GM12878 (cell line): ENCODE data around the gene KAZN. TPM values are rescaled to one million over a fixed set of nuclear protein-coding genes. Genes with fewer than 3 reads are reported as not detected.

Source experiments
- ATAC-seq: fragments of 200-7000 bp; cut with Tn5 transposase; 3 replicates; pipeline ENCODE4 v1.9.1; 2020; ENCODE audit warnings: mild to moderate bottlenecking, moderate library complexity
- BruUV-seq: library from RNA; stranded (reverse); fragments of 400-500 nt; replicated peaks from 2 replicates; lab custom pipeline; 2021; lab: Mats Ljungman, UMichigan
- CTCF ChIA-PET: fragments of 300-600 bp; sonication (Branson Sonifier 250); formaldehyde crosslinking; extraction: SDS; loops from one replicate; lab custom pipeline; 2021; ENCODE audit warnings: inconsistent platforms; lab: Yijun Ruan, JAX
- POLR2A ChIA-PET: fragments of 350-600 bp; formaldehyde crosslinking; extraction: SDS; loops from one replicate; lab custom pipeline; 2021; ENCODE audit warnings: inconsistent platforms; lab: Charles Lee
- RAD21 ChIA-PET: fragments of 300-600 bp; sonication (Branson Sonifier 250); formaldehyde crosslinking; loops from one replicate; lab custom pipeline; 2023; ENCODE audit warnings: antibody characterized with exemption; ENCODE audit not compliant: unreplicated experiment; lab: Charles Lee
- SMC1A ChIA-PET: fragments of 300-600 bp; sonication (Branson Sonifier 250); formaldehyde crosslinking; loops from one replicate; lab custom pipeline; 2023; ENCODE audit not compliant: unreplicated experiment, uncharacterized antibody; lab: Charles Lee
- DNase-seq: peaks from one replicate; pipeline ENCODE4 v3.0.0-alpha.2; 2011; ENCODE audit warnings: low read depth, low spot score
- FAIRE-seq: peaks from 3 replicates; lab custom pipeline; 2011; peaks lifted over from hg19 to GRCh38; lab: Jason Lieb, UNC
- H2AFZ ChIP-seq: 2 replicates; pipeline ENCODE4 v1.6.0; 2011; ENCODE audit warnings: low read depth, low read length, control low read depth; ENCODE audit not compliant: control insufficient read depth
- H3K27ac ChIP-seq: 2 replicates; pipeline ENCODE4 v1.5.1; 2011; ENCODE audit warnings: control low read depth; ENCODE audit not compliant: control insufficient read depth, insufficient read depth
- H3K27me3 ChIP-seq, 2 experiments: replicated peaks in 1 of 2; 2 replicates each; pipeline versions ENCODE4 v1.6.0 to v1.6.1; 2011; ENCODE audit warnings: low read length in 1 of 2; ENCODE audit not compliant: control insufficient read depth in 2 of 2, insufficient read depth in 2 of 2
- H3K36me3 ChIP-seq, 2 experiments: 2 replicates each; pipeline ENCODE4 v1.5.1; 2011; ENCODE audit warnings: low read length in 1 of 2; ENCODE audit not compliant: control insufficient read depth in 2 of 2, insufficient read depth in 2 of 2
- H3K4me1 ChIP-seq: 2 replicates; pipeline ENCODE4 v1.6.1; 2011; ENCODE audit warnings: mild to moderate bottlenecking, low read length, moderate library complexity, mixed read lengths; ENCODE audit not compliant: control insufficient read depth, insufficient read depth
- H3K4me2 ChIP-seq: 2 replicates; pipeline ENCODE4 v1.6.0; 2011; ENCODE audit warnings: control low read depth; ENCODE audit not compliant: control insufficient read depth, insufficient read depth
- H3K4me3 ChIP-seq: fragments of 200-600 bp; sonication (generic); 2 replicates; pipeline ENCODE4 v1.5.1; 2016
- H3K79me2 ChIP-seq: 2 replicates; pipeline ENCODE4 v1.6.0; 2011; ENCODE audit warnings: low read length; ENCODE audit not compliant: control insufficient read depth, insufficient read depth
- H3K9ac ChIP-seq: 2 replicates; pipeline ENCODE4 v1.8.0; 2011; ENCODE audit warnings: low read length, control low read depth, mixed read lengths; ENCODE audit not compliant: control insufficient read depth, insufficient read depth
- H3K9me3 ChIP-seq: replicated peaks from 3 replicates; pipeline ENCODE4 v1.5.1; 2011; ENCODE audit warnings: mild to moderate bottlenecking, low read length; ENCODE audit not compliant: control insufficient read depth, insufficient read depth
- H4K20me1 ChIP-seq: 2 replicates; pipeline ENCODE4 v1.6.0; 2011; ENCODE audit not compliant: control insufficient read depth, insufficient read depth
- BCLAF1 ChIP-seq: fragments of 450-650 bp; IDR thresholded peaks from 2 replicates; pipeline ENCODE4 v1.6.1; 2017; ENCODE audit warnings: antibody characterized with exemption, mild to moderate bottlenecking, moderate library complexity
- BHLHE40 ChIP-seq, 2 experiments: fragments of 450-650 bp in 1 of 2; IDR thresholded peaks; 2 replicates each; pipeline ENCODE4 v1.6.1; 2011 to 2017; ENCODE audit warnings: low read depth in 2 of 2, borderline replicate concordance in 1 of 2, improper control_type of control experiment in 1 of 2, low read length in 1 of 2, mild to moderate bottlenecking in 1 of 2
- CUX1 ChIP-seq: IDR thresholded peaks from 2 replicates; pipeline ENCODE4 v1.6.1; 2012; ENCODE audit warnings: improper control_type of control experiment, low read depth, low read length; ENCODE audit not compliant: insufficient replicate concordance
- DPF2 ChIP-seq: fragments of 450-650 bp; IDR thresholded peaks from 2 replicates; pipeline ENCODE4 v1.6.1; 2017; ENCODE audit warnings: mild to moderate bottlenecking
- E4F1 ChIP-seq: fragments of 450-650 bp; IDR thresholded peaks from 2 replicates; pipeline ENCODE4 v1.6.1; 2018; ENCODE audit warnings: borderline replicate concordance, mild to moderate bottlenecking; ENCODE audit not compliant: partially characterized antibody
- EGR1 ChIP-seq, 2 experiments: IDR thresholded peaks; 1 replicate in 1 of 2; 2 replicates in 1 of 2; pipeline ENCODE4 v1.6.1; 2011 to 2012; ENCODE audit warnings: low read depth in 2 of 2, low read length in 2 of 2, borderline replicate concordance in 1 of 2, mild to moderate bottlenecking in 1 of 2, moderate library complexity in 1 of 2
- FOXK2 ChIP-seq: fragments of 450-650 bp; IDR thresholded peaks from 2 replicates; pipeline ENCODE4 v1.6.1; 2017; ENCODE audit warnings: mild to moderate bottlenecking, moderate library complexity
- HDAC6 ChIP-seq: fragments of 200-600 bp; sonication (generic); IDR thresholded peaks from one replicate; pipeline ENCODE4 v1.8.0; 2017; ENCODE audit warnings: antibody characterized with exemption; ENCODE audit not compliant: unreplicated experiment
- MTA3 ChIP-seq: IDR thresholded peaks from 2 replicates; pipeline ENCODE4 v1.6.1; 2012; ENCODE audit warnings: low read length, inconsistent platforms, borderline replicate concordance
- NBN ChIP-seq: fragments of 450-650 bp; IDR thresholded peaks from 2 replicates; pipeline ENCODE4 v1.6.1; 2016
- NFIC ChIP-seq: IDR thresholded peaks from 2 replicates; pipeline ENCODE4 v1.6.1; 2012; ENCODE audit warnings: low read depth, mild to moderate bottlenecking, inconsistent platforms, low read length, moderate library complexity
- NFYB ChIP-seq: IDR thresholded peaks from 2 replicates; pipeline ENCODE4 v1.6.1; 2011; ENCODE audit warnings: low read depth, mild to moderate bottlenecking, low read length, improper control_type of control experiment, moderate library complexity; ENCODE audit not compliant: insufficient read depth
- SP1 ChIP-seq: IDR thresholded peaks from one replicate; pipeline ENCODE4 v1.6.1; 2011; ENCODE audit warnings: low read depth, low read length
- ZSCAN29 ChIP-seq: fragments of 450-650 bp; IDR thresholded peaks from 2 replicates; pipeline ENCODE4 v1.6.1; 2017; ENCODE audit warnings: mild to moderate bottlenecking, moderate library complexity
- whole genome bisulfite sequencing: methylation state at CpG from one replicate; pipeline ENCODE4 v1.1.6; 2016; ENCODE audit warnings: low lambda C conversion rate; ENCODE audit not compliant: insufficient replicate concordance, insufficient coverage; ENCODE audit errors: missing lambda C conversion rate; 5-methylcytosine and 5-hydroxymethylcytosine counted together
- in situ Hi-C: fragments of 300-500 bp; cut with MboI; formaldehyde crosslinking; loops from 9 replicates; pipeline ENCODE4 v1.14.3; 2018; ENCODE audit warnings: mixed read lengths
- intact Hi-C: fragments of 100-400 bp; cut with micrococcal nuclease; formaldehyde crosslinking; loops from one replicate; pipeline ENCODE4 v1.14.2; 2022; ENCODE audit not compliant: unreplicated experiment
- polyA plus RNA-seq, 11 experiments: library from polyadenylated mRNA; depleted of rRNA in 4 of 11; unstranded in 6 of 11; stranded (reverse) in 5 of 11; fragments of >200 nt; fragmentation: Nextera tagmentation in 4 of 11; fragmentation: Illumina TruSeq in 1 of 11; extraction: Ambion mirVana in 4 of 11; extraction: Trizol in 1 of 11; gene quantifications; 1 replicate in 1 of 11; 2 replicates in 10 of 11; pipeline versions ENCODE4 v1.2.1 to v1.2.3, GENCODE V29; 2011 to 2016; ENCODE audit warnings: inconsistent platforms in 2 of 11, missing spikeins in 2 of 11, low read depth in 1 of 11
- total RNA-seq, 4 experiments: library from RNA; depleted of rRNA in 3 of 4; stranded (reverse); fragments of >200 nt in 3 of 4; fragmentation: Illumina TruSeq in 1 of 4; extraction: Trizol in 1 of 4; gene quantifications; 2 replicates each; pipeline versions ENCODE4 v1.2.1 to v1.2.3, GENCODE V29; 2013 to 2021

Gene KAZN
- total and polyA plus RNA-seq, 10 of the 15 experiments (the other 5 are each of a cell fraction or from before 2014, with no cell fraction given): 0.72 to 4.0 (median 1.2) TPM

- BruUV-seq: no TSS peak
- no peak overlapping the region for H3K4me3 ChIP-seq
- POLR2A ChIA-PET: interaction anchor here (0.6 kb wide), 1 partner anchor 289 kb away, joined by 3 read pairs; no protein-coding TSS in a partner anchor
- CTCF ChIA-PET: no interaction called here
- H3K36me3 ChIP-seq: no peaks in the 10 kb centered on the region
- ATAC-seq (no peak), FAIRE-seq (no peak), DNase-seq (no peak)
- H3K27ac ChIP-seq: no peak overlapping the region
- H2AFZ ChIP-seq: no peak overlapping the region
- no peaks in the 10 kb centered on the region for H3K4me1 ChIP-seq
- intact Hi-C loops: no loop called here
- H3K9me3 ChIP-seq: no peaks in the 10 kb centered on the region
- no peak overlapping the region for H3K9ac ChIP-seq
- H4K20me1 ChIP-seq: no peaks in the 10 kb centered on the region
- H3K27me3 ChIP-seq: no peaks in the 10 kb centered on the region; a peak in 1 of 4 replicates
- RAD21 ChIA-PET: no interaction called here
- SMC1A ChIA-PET: no interaction called here
- no peak overlapping the region for H3K4me2 ChIP-seq
- in situ Hi-C loops: no loop called here
- WGBS: 23% methylated on average over 7 of the region's 7 CpGs
- no peaks in the 10 kb centered on the region for H3K79me2 ChIP-seq
- TF ChIP-seq BHLHE40 (IDR thresholded peaks at IDR 0.05; ENCODE audit: borderline replicate concordance in 1 of 2, low read depth in 2 of 2, low read length in 1 of 2) (no peak), HDAC6 (no peak), DPF2 (no peak), NBN (no peak), FOXK2 (no peak), E4F1 (no peak), SP1 (no peak), BCLAF1 (no peak), NFYB (no peak), MTA3 (no peak), NFIC (no peak), CUX1 (no peak), ZSCAN29 (no peak), EGR1 (IDR thresholded peaks at IDR 0.05; ENCODE audit: borderline replicate concordance in 1 of 2, low read depth in 2 of 2, low read length in 2 of 2) (no peak)
These were observed 341.9 kb downstream of the KAZN start for GRCh38 chr1:14940285-14940870.
